Lung (tissue), 12 donors: ENCODE data around the gene TPP2. TPM values are rescaled to one million over a fixed set of nuclear protein-coding genes. Genes with fewer than 3 reads are reported as not detected.

ENCODE experiments used
- ATAC-seq: fragments of 200-7000 bp; cut with Tn5 transposase; one replicate; pipeline ENCODE4 v1.9.1; 2020; ENCODE audit warnings: moderate number of reproducible peaks; ENCODE audit not compliant: insufficient read depth, low FRiP score
- DNase-seq, 3 donors: peaks; one replicate each; pipeline ENCODE4 v3.0.0-alpha.2; 2013 to 2017
- H3K27ac ChIP-seq, 2 donors: one replicate each; pipeline ENCODE4 v1.5.1; 2013; ENCODE audit warnings: mild to moderate bottlenecking in 2 of 2, moderate library complexity in 2 of 2, control low read depth in 1 of 2, inconsistent platforms in 1 of 2, low read depth in 1 of 2, low read length in 1 of 2
- H3K27me3 ChIP-seq, 3 donors: one replicate each; pipeline ENCODE4 v1.5.1; 2013; ENCODE audit warnings: low read length in 2 of 3; ENCODE audit not compliant: control insufficient read depth in 3 of 3, insufficient read depth in 3 of 3
- H3K36me3 ChIP-seq, 4 donors: one replicate each; pipeline ENCODE4 v1.5.1; 2013; ENCODE audit warnings: low read length in 4 of 4, mild to moderate bottlenecking in 1 of 4, moderate library complexity in 1 of 4; ENCODE audit not compliant: control insufficient read depth in 4 of 4, insufficient read depth in 4 of 4
- H3K4me1 ChIP-seq, 5 donors: one replicate each; pipeline ENCODE4 v1.5.1; 2013; ENCODE audit warnings: low read length in 5 of 5, mild to moderate bottlenecking in 2 of 5, moderate library complexity in 1 of 5; ENCODE audit not compliant: control insufficient read depth in 5 of 5, insufficient read depth in 5 of 5
- H3K4me3 ChIP-seq: one replicate; pipeline ENCODE4 v1.5.1; 2013; ENCODE audit warnings: mild to moderate bottlenecking, control low read depth, moderate library complexity
- H3K9ac ChIP-seq, 2 donors: one replicate each; pipeline ENCODE4 v1.5.1; 2013; ENCODE audit warnings: low read length in 2 of 2, control low read depth in 1 of 2; ENCODE audit not compliant: insufficient read depth in 1 of 2
- H3K9me3 ChIP-seq, 4 donors: one replicate each; pipeline ENCODE4 v1.5.1; 2013; ENCODE audit warnings: low read length in 3 of 4, mild to moderate bottlenecking in 1 of 4, moderate library complexity in 1 of 4; ENCODE audit not compliant: control insufficient read depth in 4 of 4, insufficient read depth in 3 of 4
- CTCF ChIP-seq: IDR thresholded peaks from 2 replicates; pipeline ENCODE4 v1.5.1; 2012; ENCODE audit warnings: mild to moderate bottlenecking; ENCODE audit errors: control extremely low read depth, extremely low read depth
- WGBS, 2 donors: extraction: QIAGEN DNeasy Blood & Tissue Kit; methylation state at CpG; one replicate each; pipeline ENCODE4 v1.1.7; 2013; 5-methylcytosine and 5-hydroxymethylcytosine counted together
- polyA plus RNA-seq, 2 donors: library from polyadenylated mRNA; stranded (reverse); fragments of 200-250 nt; gene quantifications; one replicate each; pipeline ENCODE4 v1.2.1, GENCODE V29; 2013
- total RNA-seq, 2 donors: library from RNA; depleted of rRNA in 1 of 2; stranded (reverse); fragments of >200 nt in 1 of 2; gene quantifications; one replicate each; pipeline ENCODE4 v1.2.1, GENCODE V29; 2014 to 2021
- donor health status: control.
- donor health status: control.
- donor health status: Bipolar disorder and iron deficiency.
- donor health status: healthy.
- donor health status: DM: yes; HTN: yes; CAD: no.

The TPP2 gene
- total and polyA plus RNA-seq, 4 donors = 19.9 to 78.8 (median 29.8) TPM

GRCh38 chr13:102587916-102588315, 8.9 kb upstream of the TPP2 start:
- ATAC-seq (no peak), DNase-seq (no peak)
- no peak overlapping the region for H3K9ac ChIP-seq
- H3K4me3 ChIP-seq = no peak overlapping the region
- peaks cover 0 to 3% (median 0%) of the 10 kb centered on the region in 5 donors for H3K4me1 ChIP-seq
- H3K27ac ChIP-seq = no peak overlapping the region
- H3K9me3 ChIP-seq = no peaks in the 10 kb centered on the region
- no peak for TF ChIP-seq CTCF
- H3K27me3 ChIP-seq = peaks cover 0 to 13% (median 0%) of the 10 kb centered on the region in 3 donors
- H3K36me3 ChIP-seq = no peaks in the 10 kb centered on the region
- 52% methylated on average over 2 of the region's 2 CpGs for WGBS, 2 donors

GRCh38 chr13:102589301-102589822, 7.4 kb upstream of the TPP2 start:
- Histone ChIP-seq H3K36me3 (no peaks in the 10 kb centered on the region), H3K4me3 (no peak overlapping the region), H3K4me1 (peaks cover 0 to 3% (median 0%) of the 10 kb centered on the region in 5 donors), H3K9me3 (no peaks in the 10 kb centered on the region), H3K27ac (no peak overlapping the region), H3K9ac (no peak overlapping the region), H3K27me3 (peaks cover 0 to 7% (median 0%) of the 10 kb centered on the region in 3 donors)
- no peak for TF ChIP-seq CTCF
- no peak for ATAC-seq
- DNase-seq = peak in 2 of 3 donors; percentile 25 to 26
- 78 to 81% methylated on average over 7 of the region's 7 CpGs for WGBS, 2 donors

GRCh38 chr13:102591988-102592781, 4.6 kb upstream of the TPP2 start:
- peak; percentile 68 for TF ChIP-seq CTCF
- H3K9ac ChIP-seq = peak overlapping the region in 1 of 2 donors; percentile 49
- peaks cover 0 to 4% (median 0%) of the 10 kb centered on the region in 4 donors for H3K36me3 ChIP-seq
- DNase-seq (peak; percentile 74 to 79 (median 75)), ATAC-seq (peak; percentile 20)
- WGBS, 2 donors = 0 to 1% methylated on average over 36 of the region's 36 CpGs
- H3K27me3 ChIP-seq = no peaks in the 10 kb centered on the region
- peak overlapping the region; percentile 35 for H3K4me3 ChIP-seq
- H3K4me1 ChIP-seq = peaks cover 0 to 14% (median 0%) of the 10 kb centered on the region in 5 donors
- H3K9me3 ChIP-seq = no peaks in the 10 kb centered on the region
- peak overlapping the region; percentile 2 to 78 for H3K27ac ChIP-seq
